ENCODE data around the gene EEPD1.

- TF ChIP-seq, protein P1, sequence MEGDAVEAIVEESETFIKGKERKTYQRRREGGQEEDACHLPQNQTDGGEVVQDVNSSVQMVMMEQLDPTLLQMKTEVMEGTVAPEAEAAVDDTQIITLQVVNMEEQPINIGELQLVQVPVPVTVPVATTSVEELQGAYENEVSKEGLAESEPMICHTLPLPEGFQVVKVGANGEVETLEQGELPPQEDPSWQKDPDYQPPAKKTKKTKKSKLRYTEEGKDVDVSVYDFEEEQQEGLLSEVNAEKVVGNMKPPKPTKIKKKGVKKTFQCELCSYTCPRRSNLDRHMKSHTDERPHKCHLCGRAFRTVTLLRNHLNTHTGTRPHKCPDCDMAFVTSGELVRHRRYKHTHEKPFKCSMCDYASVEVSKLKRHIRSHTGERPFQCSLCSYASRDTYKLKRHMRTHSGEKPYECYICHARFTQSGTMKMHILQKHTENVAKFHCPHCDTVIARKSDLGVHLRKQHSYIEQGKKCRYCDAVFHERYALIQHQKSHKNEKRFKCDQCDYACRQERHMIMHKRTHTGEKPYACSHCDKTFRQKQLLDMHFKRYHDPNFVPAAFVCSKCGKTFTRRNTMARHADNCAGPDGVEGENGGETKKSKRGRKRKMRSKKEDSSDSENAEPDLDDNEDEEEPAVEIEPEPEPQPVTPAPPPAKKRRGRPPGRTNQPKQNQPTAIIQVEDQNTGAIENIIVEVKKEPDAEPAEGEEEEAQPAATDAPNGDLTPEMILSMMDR (IDR thresholded peaks at IDR 0.05), result no peak
- TF ChIP-seq POLR2A (IDR thresholded peaks at IDR 0.05), result no peak
Measured at GRCh38 chr7:36236073-36236472, 83.0 kb downstream of the EEPD1 start.
